Fibroblast of pulmonary artery (primary cell): ENCODE results near the gene GRK6.
"Not testable (repeated sequence)": the region's sequence is repeated elsewhere in the genome, so short reads cannot be mapped to it uniquely, and the experiment has no call there.

Experiments used
- DNase-seq: peaks from one replicate; pipeline ENCODE4 v3.0.0-alpha.2; 2010; ENCODE audit warnings: low read depth
- H3K4me3 ChIP-seq: replicated peaks from 2 replicates; pipeline ENCODE4 v1.5.1; 2011; ENCODE audit warnings: low read depth, mild to moderate bottlenecking, control low read depth, low read length, moderate library complexity
- TF ChIP-seq, protein P1 (sequence below): IDR thresholded peaks from 2 replicates; pipeline ENCODE4 v1.5.1; 2011; ENCODE audit warnings: mild to moderate bottlenecking, control low read depth, low read length, inconsistent platforms; ENCODE audit errors: missing control alignments

Gene GRK6

GRCh38 chr5:177414481-177414880, 12.0 kb upstream of the GRK6 start:
- TF ChIP-seq, protein P1, sequence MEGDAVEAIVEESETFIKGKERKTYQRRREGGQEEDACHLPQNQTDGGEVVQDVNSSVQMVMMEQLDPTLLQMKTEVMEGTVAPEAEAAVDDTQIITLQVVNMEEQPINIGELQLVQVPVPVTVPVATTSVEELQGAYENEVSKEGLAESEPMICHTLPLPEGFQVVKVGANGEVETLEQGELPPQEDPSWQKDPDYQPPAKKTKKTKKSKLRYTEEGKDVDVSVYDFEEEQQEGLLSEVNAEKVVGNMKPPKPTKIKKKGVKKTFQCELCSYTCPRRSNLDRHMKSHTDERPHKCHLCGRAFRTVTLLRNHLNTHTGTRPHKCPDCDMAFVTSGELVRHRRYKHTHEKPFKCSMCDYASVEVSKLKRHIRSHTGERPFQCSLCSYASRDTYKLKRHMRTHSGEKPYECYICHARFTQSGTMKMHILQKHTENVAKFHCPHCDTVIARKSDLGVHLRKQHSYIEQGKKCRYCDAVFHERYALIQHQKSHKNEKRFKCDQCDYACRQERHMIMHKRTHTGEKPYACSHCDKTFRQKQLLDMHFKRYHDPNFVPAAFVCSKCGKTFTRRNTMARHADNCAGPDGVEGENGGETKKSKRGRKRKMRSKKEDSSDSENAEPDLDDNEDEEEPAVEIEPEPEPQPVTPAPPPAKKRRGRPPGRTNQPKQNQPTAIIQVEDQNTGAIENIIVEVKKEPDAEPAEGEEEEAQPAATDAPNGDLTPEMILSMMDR = no peak
- no peak overlapping the region for H3K4me3 ChIP-seq
- DNase-seq = no peak

- DNase-seq, H3K4me3 ChIP-seq: not testable (repeated sequence)
These were observed 9.4 kb upstream of the GRK6 start for GRCh38 chr5:177417081-177417480.

DNA sequence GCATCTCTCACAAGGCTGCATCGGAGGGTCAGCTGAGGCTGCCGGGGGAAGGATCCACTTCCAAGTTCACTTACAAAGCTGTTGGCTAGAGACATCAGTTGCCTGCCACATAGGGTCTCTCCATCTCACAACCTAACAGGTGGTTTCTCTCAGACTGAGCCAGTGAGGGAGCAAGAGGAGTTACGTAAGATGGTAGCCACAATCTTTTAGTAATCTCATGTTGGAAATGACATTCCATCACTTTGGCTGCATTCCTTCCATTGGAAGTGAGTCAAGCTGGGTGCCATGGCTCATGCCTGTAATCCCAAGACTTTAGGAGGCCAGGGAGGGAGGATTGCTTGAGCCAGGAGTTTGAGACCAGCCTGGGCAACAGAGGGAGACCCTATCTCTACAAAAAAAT, 7.4 kb upstream of the GRK6 start:
- no peak overlapping the region for H3K4me3 ChIP-seq

GRCh38 chr5:177420472-177420871, 6.0 kb upstream of the GRK6 start:
- not testable (repeated sequence) for H3K4me3 ChIP-seq, DNase-seq

More for the DNA sequence above, 7.4 kb upstream of the GRK6 start:
- TF ChIP-seq, protein P1 = no peak
- peak; percentile 85 for DNase-seq

DNA sequence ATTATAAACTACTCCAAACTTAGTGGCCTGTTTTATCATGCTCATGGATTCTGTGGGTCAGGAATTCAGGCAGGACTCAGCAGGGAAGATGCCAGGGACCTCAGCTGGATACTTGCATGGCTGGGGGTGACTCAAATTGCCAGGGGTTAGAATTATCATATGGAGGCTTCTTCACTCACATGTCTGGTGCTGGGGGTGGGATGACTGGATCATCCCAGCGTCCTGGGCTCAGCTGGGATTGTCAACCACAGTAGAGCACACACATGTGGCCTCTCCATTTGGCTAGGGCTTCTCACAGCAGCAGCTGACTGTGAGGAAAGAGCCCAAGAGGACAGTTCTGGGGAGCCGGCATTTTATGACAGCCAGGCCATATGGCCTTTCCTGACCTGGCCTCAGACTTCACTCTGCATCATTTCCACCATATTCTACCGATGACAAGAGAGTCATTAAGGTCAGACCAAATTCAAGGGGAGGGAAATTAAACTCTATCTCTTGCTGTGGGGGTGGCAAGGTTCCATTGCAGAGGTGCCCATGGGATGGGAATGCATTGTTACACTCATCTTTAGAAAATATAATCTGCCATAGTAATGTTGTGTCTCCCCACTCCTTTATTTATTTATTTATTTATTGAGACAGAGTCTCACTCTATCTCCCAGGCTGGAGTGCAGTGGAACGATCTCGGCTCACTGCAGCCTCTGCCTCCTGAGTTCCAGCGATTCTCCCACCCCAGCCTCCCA, 5.2 kb upstream of the GRK6 start:
- no peak for DNase-seq
- TF ChIP-seq, protein P1 = no peak
- H3K4me3 ChIP-seq = no peak overlapping the region

DNA sequence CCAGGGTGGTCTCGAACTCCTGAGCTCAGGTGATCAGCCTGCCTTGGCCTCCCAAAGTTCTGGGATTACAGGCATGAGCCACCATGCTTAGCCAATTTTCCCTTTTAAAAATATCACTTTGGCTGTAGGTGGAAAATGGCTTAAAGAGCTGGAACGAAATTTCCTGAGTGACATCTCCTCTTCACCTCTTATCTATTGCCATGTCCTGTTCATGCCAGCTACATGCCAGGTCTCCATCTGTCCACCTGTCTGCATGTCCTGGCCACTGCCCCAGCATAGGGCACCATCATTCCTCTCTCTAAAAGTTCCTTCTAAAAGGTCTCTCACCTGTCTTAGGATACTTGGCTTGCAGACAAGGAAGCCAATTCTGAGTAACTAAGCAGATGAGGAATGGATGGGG, 2.8 kb upstream of the GRK6 start:
- TF ChIP-seq, protein P1 = no peak
- DNase-seq = no peak
- no peak overlapping the region for H3K4me3 ChIP-seq

DNA sequence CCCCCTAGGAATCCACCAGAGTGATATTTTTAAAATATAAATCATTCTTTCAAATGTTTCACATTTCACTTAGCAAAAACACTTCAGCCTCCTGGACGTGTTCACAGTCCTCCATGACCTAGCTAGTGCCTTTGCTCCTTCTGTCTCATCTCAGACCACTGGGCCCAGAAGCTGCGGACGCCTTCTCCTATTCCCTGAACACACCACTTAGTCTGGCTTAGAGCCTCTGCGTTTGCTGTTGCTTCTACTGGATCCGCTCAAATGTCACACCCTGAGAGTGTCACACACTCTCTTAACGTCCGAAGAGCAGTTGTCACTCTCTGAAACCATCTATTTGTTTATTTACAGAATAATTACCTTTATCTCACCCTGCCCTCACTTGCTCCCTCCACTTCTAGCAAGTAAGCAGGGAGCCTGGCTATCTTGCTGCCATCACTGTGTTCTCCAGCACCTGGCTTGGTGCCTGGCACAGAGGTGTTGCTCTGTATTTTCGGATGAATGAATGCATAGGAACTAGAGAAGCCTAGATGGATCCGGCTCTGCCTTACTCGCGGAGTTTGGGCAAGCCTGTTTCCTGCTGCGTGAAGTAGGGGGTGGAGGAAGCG, 1.2 kb upstream of the GRK6 start:
- H3K4me3 ChIP-seq = peak overlapping the region; percentile 66
- TF ChIP-seq, protein P1 = no peak
- no peak for DNase-seq
